ENCODE results near the gene SPPL3.
"Not testable (repeated sequence)": the region's sequence is repeated elsewhere in the genome, so short reads cannot be mapped to it uniquely, and the experiment has no call there.

SPPL3 gene

DNA sequence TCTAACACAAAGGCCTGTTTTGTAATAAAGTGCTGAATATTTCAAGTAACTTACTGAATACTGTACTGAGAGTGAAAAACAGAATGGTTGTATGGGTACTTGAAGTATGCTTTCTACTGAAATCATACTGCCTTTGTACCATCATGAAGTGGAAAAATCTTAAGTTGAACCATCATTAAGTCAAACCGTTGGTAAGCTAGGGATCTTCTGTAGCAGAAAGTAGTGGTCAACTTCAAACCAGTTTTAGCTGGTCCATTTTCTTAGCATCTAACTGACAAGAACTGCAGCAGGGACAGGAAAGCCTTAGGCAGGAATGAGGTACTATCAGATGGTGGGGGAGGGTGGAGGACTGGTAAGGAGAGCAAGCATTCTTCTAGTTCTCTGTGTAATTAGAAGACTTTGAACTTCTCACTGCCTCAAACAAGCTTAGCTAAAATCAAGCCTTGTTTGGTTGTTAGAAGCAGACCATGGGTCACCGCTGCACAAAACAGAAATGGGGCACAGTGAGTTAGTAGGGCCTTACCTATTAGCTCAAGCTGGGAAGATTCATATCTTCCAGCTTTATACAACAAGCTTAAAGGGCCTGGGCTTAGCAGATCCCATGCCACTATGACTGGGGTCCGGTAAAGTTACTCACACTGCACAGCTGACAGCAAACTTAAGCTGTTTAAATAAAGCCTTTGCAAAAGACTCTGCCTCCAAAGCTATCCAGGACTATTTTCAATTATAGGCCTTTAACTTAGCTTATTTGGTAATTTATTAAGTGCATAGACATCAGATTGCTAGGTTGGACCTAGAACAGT, 104.7 kb downstream of the SPPL3 start:
- Histone ChIP-seq H3K27me3 (ENCODE audit: control insufficient read depth, insufficient read depth, low read length) (no peaks in the 10 kb centered on the region), H3K4me3 (ENCODE audit: low read length) (no peak overlapping the region), H3K36me3 (ENCODE audit: control insufficient read depth, insufficient read depth, low read length) (no peaks in the 10 kb centered on the region), H3K9me3 (ENCODE audit: control insufficient read depth, low read length) (no peaks in the 10 kb centered on the region), H3K4me1 (ENCODE audit: control insufficient read depth, insufficient read depth, low read length) (no peaks in the 10 kb centered on the region), H3K9ac (ENCODE audit: low read length) (no peak overlapping the region)

DNA sequence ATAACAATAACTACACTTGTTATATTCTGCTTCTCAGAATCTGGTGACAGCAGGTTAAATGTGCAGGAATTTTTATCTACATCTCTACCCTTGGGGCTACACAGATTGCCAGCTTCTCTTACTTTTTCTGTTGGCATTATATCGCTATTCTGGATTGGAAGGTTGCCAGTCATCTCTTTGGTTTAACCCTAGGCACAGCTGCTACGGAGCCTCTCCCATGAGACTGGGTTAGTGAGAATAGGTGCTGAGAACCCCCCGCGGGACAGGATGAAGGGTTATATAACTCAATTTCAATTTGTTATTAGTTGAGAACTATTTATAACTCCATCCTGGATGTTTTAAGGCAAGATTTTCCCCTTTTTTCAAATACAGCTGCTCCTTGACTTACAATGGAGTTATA, 105.5 kb downstream of the SPPL3 start:
- Histone ChIP-seq H3K27me3 (ENCODE audit: control insufficient read depth, insufficient read depth, low read length) (no peaks in the 10 kb centered on the region), H3K4me3 (ENCODE audit: low read length) (no peak overlapping the region), H3K9ac (ENCODE audit: low read length) (no peak overlapping the region), H3K9me3 (ENCODE audit: control insufficient read depth, low read length) (no peaks in the 10 kb centered on the region), H3K4me1 (ENCODE audit: control insufficient read depth, insufficient read depth, low read length) (no peaks in the 10 kb centered on the region), H3K36me3 (ENCODE audit: control insufficient read depth, insufficient read depth, low read length) (no peaks in the 10 kb centered on the region)

DNA sequence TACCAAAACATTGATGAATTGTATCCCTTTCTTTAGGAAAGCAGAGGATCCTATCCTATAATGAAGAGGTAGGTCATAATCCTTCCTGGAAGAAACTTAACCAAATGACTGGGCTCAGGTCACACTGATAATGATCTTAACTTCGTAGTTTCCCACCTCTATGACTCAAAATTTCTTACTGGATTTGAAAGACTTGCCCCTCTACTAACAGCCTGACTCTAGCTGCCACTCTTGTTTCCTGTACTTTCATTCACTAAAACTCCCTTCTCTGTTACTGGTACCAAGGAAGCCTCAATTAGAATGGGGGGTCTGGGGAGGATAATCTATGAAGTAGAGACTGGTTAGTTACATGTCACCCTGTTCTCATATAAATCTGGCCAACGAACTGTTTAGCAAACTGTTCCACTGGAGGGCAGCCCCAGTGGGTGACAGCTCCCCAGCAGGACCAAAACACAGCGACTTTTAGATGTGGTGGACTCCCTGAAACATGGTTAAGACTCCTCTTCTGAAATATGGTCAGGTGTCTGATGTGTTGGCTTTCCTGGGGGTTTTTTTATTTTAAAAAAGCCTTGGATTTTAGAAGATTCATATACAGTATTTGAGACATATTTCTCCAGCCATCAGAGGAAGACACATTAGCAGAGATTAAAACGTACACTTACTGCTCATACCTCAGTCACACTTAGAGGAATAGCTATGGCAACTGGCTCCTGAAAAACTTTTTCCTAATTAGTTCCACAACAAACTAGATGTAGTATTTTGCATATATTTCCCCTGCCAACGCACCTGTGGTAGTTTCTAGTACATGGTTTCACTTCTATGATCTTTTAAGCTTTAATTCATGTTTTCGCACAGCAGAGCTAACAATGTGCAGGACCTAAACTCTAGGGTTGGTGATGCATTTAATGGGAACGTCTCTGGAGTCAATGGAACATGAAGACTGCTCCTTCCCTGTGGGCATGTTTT, 106.2 kb downstream of the SPPL3 start:
- Histone ChIP-seq H3K27me3 (ENCODE audit: control insufficient read depth, insufficient read depth, low read length) (no peaks in the 10 kb centered on the region), H3K9me3 (ENCODE audit: control insufficient read depth, low read length) (no peaks in the 10 kb centered on the region), H3K36me3 (ENCODE audit: control insufficient read depth, insufficient read depth, low read length) (no peaks in the 10 kb centered on the region), H3K4me3 (ENCODE audit: low read length) (no peak overlapping the region), H3K9ac (ENCODE audit: low read length) (no peak overlapping the region), H3K4me1 (ENCODE audit: control insufficient read depth, insufficient read depth, low read length) (no peaks in the 10 kb centered on the region)

DNA sequence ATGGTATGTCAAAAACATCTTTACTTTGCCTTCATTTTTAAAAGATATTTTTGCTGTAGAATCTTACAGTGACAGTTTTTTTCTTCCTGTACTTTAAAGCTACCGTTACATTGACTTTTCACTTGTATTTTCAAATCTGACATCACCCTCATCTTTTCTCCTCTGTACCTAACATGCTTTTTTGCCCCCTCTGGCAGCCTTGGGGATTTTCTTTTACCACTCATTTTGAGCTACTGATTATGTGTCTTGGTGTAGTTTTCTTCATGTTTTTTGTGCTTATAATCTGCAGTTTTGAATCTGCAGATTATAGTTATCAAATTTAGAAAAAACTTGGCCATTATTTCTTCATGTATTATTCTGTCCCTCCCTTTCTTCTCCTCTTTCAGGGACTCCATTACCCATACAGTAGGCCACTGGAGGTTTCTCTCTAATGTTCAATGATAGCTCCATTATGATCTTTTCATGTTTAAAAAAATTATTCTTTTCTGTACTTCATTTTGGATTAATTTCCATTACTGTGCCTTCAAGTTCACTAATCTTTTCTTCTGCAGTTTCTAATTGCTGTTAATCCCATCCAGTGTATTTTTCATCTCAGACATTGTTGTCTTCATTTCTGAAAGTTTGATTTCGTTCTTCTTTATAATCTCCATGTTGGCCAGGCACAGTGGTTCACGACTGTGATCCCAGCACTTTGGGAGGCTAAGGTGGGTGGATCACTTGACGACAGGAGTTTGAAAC, 108.5 kb downstream of the SPPL3 start:
- H3K27me3 ChIP-seq (ENCODE audit: control insufficient read depth, insufficient read depth, low read length): no peaks in the 10 kb centered on the region
- no peaks in the 10 kb centered on the region for H3K9me3 ChIP-seq (ENCODE audit: control insufficient read depth, low read length)
- no peaks in the 10 kb centered on the region for H3K4me1 ChIP-seq (ENCODE audit: control insufficient read depth, insufficient read depth, low read length)
- no peak overlapping the region for H3K4me3 ChIP-seq (ENCODE audit: low read length)
- H3K9ac ChIP-seq (ENCODE audit: low read length): no peak overlapping the region
- H3K36me3 ChIP-seq (ENCODE audit: control insufficient read depth, insufficient read depth, low read length): no peaks in the 10 kb centered on the region

DNA sequence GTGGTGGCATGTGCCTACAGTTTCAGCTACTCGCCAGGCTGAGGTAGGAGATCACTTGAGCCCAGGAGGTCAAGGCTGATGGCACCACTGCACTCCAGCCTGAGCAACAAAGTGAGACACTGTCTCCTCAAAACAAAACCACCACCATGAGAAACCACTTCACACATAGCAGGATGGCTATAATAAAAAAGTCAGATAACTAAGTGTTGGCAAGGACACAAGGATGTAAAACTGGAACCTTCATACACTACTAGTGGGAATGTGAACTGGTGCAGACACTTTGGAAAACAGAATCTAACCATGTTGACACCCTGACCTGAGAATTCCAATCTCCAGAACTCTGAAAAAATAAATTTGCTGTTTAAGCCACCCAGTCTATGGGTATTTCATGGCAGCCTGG, 110.8 kb downstream of the SPPL3 start:
- H3K4me3 ChIP-seq (ENCODE audit: low read length): no peak overlapping the region
- no peak overlapping the region for H3K9ac ChIP-seq (ENCODE audit: low read length)
- no peaks in the 10 kb centered on the region for H3K4me1 ChIP-seq (ENCODE audit: control insufficient read depth, insufficient read depth, low read length)
- no peaks in the 10 kb centered on the region for H3K9me3 ChIP-seq (ENCODE audit: control insufficient read depth, low read length)
- no peaks in the 10 kb centered on the region for H3K36me3 ChIP-seq (ENCODE audit: control insufficient read depth, insufficient read depth, low read length)
- no peaks in the 10 kb centered on the region for H3K27me3 ChIP-seq (ENCODE audit: control insufficient read depth, insufficient read depth, low read length)

DNA sequence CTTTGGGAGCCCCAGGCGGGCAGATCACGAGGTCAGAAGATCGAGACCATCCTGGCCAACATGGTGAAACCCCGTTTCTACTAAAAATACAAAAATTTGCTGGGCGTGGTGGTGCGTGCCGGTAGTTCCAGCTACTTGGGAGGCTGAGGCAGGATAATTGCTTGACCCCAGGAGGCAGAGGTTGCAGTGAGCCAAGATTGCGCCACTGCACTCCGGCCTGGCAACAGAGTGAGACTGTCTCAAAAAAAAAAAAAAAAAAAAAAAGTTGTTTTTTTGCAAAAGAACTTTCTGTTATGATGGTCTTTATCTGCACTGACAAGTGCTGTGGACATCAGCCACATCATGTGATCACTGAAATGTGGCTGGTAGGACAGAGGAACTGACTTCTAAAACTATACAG, 111.7 kb downstream of the SPPL3 start:
- H3K36me3 ChIP-seq (ENCODE audit: control insufficient read depth, insufficient read depth, low read length); H3K9ac ChIP-seq (ENCODE audit: low read length); H3K4me1 ChIP-seq (ENCODE audit: control insufficient read depth, insufficient read depth, low read length); H3K27me3 ChIP-seq (ENCODE audit: control insufficient read depth, insufficient read depth, low read length); H3K9me3 ChIP-seq (ENCODE audit: control insufficient read depth, low read length); H3K4me3 ChIP-seq (ENCODE audit: low read length): not testable (repeated sequence)

DNA sequence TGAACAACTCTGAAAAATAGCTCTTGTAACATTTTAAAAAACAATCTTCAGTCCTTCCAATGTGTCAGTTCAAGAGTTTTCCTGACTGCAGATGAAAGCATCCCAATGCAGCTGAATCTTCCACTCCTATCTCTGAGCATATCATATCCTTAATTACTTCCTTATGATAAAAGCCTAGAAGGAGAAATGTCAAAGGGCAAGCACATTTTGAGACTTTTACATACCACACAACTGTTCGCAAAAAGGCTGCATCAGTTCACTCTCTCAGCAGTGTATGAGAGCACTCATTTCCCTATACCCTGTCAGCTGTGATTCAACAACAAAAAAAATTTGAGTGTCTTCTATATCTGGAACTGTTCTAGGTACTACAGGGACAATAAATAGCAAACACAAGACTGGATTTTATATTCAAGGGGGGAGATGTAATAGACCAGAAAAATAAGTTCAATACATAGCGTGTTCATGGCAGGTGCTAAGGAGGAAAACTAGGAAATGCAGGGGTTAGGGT, 112.4 kb downstream of the SPPL3 start:
- no peaks in the 10 kb centered on the region for H3K27me3 ChIP-seq (ENCODE audit: control insufficient read depth, insufficient read depth, low read length)
- H3K9ac ChIP-seq (ENCODE audit: low read length): no peak overlapping the region
- H3K9me3 ChIP-seq (ENCODE audit: control insufficient read depth, low read length): no peaks in the 10 kb centered on the region
- H3K36me3 ChIP-seq (ENCODE audit: control insufficient read depth, insufficient read depth, low read length): no peaks in the 10 kb centered on the region
- H3K4me1 ChIP-seq (ENCODE audit: control insufficient read depth, insufficient read depth, low read length): no peaks in the 10 kb centered on the region
- H3K4me3 ChIP-seq (ENCODE audit: low read length): no peak overlapping the region

DNA sequence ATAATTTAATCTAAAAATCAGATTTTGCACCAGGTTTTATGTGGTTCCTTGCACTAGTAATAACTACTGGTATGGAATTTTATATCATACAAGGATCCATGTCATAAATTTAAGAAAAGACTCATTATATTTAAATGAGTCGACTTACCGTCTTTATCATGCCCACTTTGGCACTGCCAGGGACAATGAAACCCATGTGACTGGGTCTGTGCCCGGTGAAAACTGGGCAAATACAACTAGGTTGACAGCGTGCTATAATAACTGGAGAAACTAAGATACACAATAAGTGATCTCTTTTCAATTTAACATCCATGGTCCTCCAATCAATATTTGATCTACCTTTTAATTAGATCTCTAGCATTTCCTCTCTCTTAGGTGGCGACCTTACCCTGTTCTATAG, 114.0 kb downstream of the SPPL3 start:
- Histone ChIP-seq H3K36me3 (ENCODE audit: control insufficient read depth, insufficient read depth, low read length) (no peaks in the 10 kb centered on the region), H3K4me1 (ENCODE audit: control insufficient read depth, insufficient read depth, low read length) (no peaks in the 10 kb centered on the region), H3K27me3 (ENCODE audit: control insufficient read depth, insufficient read depth, low read length) (no peaks in the 10 kb centered on the region), H3K9ac (ENCODE audit: low read length) (no peak overlapping the region), H3K4me3 (ENCODE audit: low read length) (no peak overlapping the region), H3K9me3 (ENCODE audit: control insufficient read depth, low read length) (no peaks in the 10 kb centered on the region)

DNA sequence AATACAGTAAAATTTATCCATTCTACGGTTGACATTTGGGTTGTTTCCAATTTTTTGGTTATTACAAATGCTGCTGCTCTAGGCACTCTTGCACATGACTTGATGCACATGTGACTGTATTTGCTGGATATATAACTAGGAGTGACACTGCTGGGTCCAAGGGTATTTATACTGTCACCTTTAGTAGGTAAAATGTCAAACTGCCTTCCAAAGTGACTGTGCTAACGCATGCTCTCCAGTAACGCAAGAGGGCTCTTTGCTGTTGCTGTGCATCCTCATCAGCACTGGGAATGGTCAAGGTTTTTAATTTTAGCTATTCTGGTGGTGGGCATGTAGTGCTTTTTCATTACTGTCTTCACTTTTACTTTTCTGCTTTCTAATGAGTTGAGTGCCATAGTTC, 116.3 kb downstream of the SPPL3 start:
- no peak overlapping the region for H3K4me3 ChIP-seq (ENCODE audit: low read length)

DNA sequence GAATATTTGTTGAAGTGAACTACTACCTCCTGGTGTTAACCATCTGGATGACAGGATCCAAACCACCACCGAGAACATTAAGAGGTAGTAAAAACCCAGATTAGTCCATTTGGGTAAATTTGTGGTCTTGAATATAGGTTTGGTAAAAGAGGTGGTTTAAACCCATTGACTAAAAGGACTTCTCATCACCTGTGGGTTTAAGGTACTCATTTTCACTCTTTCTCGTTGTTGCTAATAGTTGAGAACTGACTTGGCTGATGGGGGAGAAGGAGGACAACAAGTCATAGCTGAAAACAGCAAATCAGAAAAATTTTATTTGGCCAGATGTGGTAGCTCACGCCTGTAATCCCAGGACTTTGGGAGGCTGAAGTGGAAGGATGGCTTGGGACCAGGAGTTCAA, 119.4 kb downstream of the SPPL3 start:
- H3K9ac ChIP-seq (ENCODE audit: low read length): no peak overlapping the region
- H3K4me3 ChIP-seq (ENCODE audit: low read length): no peak overlapping the region
- H3K36me3 ChIP-seq (ENCODE audit: control insufficient read depth, insufficient read depth, low read length): no peaks in the 10 kb centered on the region
- H3K4me1 ChIP-seq (ENCODE audit: control insufficient read depth, insufficient read depth, low read length): no peaks in the 10 kb centered on the region
- no peaks in the 10 kb centered on the region for H3K27me3 ChIP-seq (ENCODE audit: control insufficient read depth, insufficient read depth, low read length)
- H3K9me3 ChIP-seq (ENCODE audit: control insufficient read depth, low read length): no peaks in the 10 kb centered on the region

More for the DNA sequence above, 116.3 kb downstream of the SPPL3 start:
- Histone ChIP-seq H3K9ac (ENCODE audit: low read length) (no peak overlapping the region), H3K4me1 (ENCODE audit: control insufficient read depth, insufficient read depth, low read length) (no peaks in the 10 kb centered on the region), H3K9me3 (ENCODE audit: control insufficient read depth, low read length) (no peaks in the 10 kb centered on the region), H3K27me3 (ENCODE audit: control insufficient read depth, insufficient read depth, low read length) (no peaks in the 10 kb centered on the region), H3K36me3 (ENCODE audit: control insufficient read depth, insufficient read depth, low read length) (no peaks in the 10 kb centered on the region)

DNA sequence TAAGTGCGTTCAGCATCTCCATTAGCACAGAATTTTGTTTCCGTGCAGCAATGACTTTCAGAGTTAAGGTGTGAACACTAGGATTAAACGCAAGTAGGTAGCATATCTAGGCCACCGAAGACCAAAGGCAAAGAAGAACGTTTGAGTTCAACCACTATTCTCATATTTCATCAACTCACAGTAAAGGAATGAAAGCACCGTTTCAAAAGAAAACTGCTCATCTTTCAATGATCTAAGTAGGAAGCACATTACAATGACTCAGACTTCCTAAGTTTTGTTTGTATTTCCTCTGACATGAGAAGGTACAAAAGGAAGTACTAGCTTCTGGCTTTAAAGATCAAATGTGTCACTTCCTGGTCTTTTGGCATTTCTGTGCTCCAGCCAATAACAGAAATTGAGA, 121.0 kb downstream of the SPPL3 start:
- H3K4me3 ChIP-seq (ENCODE audit: low read length): no peak overlapping the region
- H3K4me1 ChIP-seq (ENCODE audit: control insufficient read depth, insufficient read depth, low read length): no peaks in the 10 kb centered on the region
- no peak overlapping the region for H3K9ac ChIP-seq (ENCODE audit: low read length)
- no peaks in the 10 kb centered on the region for H3K27me3 ChIP-seq (ENCODE audit: control insufficient read depth, insufficient read depth, low read length)
- H3K9me3 ChIP-seq (ENCODE audit: control insufficient read depth, low read length): no peaks in the 10 kb centered on the region
- no peaks in the 10 kb centered on the region for H3K36me3 ChIP-seq (ENCODE audit: control insufficient read depth, insufficient read depth, low read length)
